ENCODE measurements around the gene SLC24A4.

- TF ChIP-seq CTCF (IDR thresholded peaks at IDR 0.05; ENCODE audit: insufficient read depth, low read length, poor library complexity, severe bottlenecking) (no peak), EZH2phosphoT487 (conservative IDR thresholded peaks at IDR 0.05; ENCODE audit: low read length) (no peak)
These were observed 1.3 kb upstream of the SLC24A4 start for GRCh38 chr14:92321701-92322100.
